Coronary artery (tissue), 2 donors: ENCODE data around the gene SELENOO.

Experiments
- DNase-seq: peaks from one replicate; pipeline ENCODE4 v3.0.0-alpha.2; 2017; ENCODE audit warnings: low spot score
- H3K27ac ChIP-seq, 2 donors: fragments of 200-600 bp; sonication (generic); one replicate each; pipeline ENCODE4 v1.5.1; 2016 to 2019
- H3K4me3 ChIP-seq: fragments of 200-600 bp; sonication (generic); 2 replicates; pipeline ENCODE4 v1.5.1; 2016; ENCODE audit warnings: mild to moderate bottlenecking, moderate library complexity
- TF ChIP-seq, protein P1 (sequence below): fragments of 200-600 bp; sonication (generic); IDR thresholded peaks from one replicate; pipeline ENCODE4 v1.5.1; 2019; ENCODE audit warnings: antibody characterized with exemption

The SELENOO gene

DNA sequence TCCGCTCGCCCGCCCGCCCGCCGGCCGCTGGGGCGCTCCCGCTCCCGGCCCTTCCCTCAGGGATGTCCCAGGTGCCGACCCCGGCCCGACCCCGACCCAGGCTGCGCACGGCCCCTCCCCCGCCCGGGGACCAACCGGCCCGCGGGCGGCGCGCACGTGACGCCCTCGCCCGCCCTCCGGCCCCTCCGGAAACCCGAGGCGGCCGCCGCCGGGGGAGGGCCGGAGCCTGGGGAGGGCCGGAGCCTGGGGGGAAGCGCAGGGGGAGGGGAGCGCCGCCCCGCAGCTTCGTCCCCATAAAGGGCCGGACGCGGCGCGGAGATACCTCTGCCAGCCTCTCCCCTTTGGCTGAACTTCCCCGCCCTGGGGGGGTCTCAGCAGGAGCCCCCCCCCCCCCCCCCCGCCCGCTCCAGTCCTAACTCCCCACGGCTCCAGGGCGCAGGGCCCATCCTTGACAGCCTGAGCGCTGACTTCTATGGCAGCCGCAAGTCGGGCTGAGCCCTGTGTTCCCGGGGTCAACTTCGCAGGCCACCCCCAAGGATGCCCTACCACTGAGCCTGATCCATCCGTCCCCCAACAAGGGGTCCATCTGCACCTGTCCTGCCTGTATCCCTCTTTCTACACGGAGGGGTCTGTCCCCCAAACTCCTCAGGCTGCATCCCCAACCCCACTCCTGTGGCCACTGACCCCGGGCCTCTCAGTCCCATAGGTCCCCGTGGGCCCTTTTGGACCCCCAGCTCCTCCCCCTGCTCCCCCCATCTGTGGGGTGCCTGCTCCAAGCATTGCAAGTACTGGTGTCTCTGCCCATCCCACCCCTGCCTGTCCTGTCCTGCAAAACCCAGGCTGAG, 61.0 kb downstream of the SELENOO start, which contains the start of gene MAPK12:
TSS of gene MAPK12 (minus strand) at position 69 of the 845 bp plus-strand sequence. CDS start 174 bp downstream, outside the sequence.
- TF ChIP-seq, protein P1, sequence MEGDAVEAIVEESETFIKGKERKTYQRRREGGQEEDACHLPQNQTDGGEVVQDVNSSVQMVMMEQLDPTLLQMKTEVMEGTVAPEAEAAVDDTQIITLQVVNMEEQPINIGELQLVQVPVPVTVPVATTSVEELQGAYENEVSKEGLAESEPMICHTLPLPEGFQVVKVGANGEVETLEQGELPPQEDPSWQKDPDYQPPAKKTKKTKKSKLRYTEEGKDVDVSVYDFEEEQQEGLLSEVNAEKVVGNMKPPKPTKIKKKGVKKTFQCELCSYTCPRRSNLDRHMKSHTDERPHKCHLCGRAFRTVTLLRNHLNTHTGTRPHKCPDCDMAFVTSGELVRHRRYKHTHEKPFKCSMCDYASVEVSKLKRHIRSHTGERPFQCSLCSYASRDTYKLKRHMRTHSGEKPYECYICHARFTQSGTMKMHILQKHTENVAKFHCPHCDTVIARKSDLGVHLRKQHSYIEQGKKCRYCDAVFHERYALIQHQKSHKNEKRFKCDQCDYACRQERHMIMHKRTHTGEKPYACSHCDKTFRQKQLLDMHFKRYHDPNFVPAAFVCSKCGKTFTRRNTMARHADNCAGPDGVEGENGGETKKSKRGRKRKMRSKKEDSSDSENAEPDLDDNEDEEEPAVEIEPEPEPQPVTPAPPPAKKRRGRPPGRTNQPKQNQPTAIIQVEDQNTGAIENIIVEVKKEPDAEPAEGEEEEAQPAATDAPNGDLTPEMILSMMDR: no peak
- Histone ChIP-seq H3K27ac (peak within 1 kb of the TSS in 1 of 2 donors; percentile 46), H3K4me3 (peak within 1 kb of the TSS; percentile 70)
- no peak for DNase-seq

DNA sequence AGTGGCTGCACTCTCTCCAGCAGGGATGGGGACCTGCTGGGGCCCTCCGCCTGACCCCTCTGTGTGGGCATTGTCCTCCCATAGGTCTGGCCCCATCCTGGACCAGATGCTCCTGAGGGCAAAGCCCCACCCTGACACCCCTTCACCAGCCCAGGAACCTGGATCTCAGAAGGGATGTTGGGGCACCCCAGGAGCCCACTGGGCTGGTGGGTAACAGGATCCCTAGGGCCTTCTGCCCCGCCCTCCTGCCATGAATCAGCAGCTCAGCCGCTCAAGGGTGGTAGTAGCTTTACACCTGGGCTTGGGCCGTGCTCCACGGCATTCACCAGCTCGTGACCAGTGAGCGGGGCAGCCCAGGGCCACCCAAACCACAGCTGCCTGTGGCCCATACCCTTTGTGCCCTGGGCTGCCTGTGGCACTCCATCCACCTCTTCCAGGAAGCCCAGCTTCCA, 61.7 kb downstream of the SELENOO start:
- no peak overlapping the region for H3K4me3 ChIP-seq
- TF ChIP-seq, protein P1: no peak

DNA sequence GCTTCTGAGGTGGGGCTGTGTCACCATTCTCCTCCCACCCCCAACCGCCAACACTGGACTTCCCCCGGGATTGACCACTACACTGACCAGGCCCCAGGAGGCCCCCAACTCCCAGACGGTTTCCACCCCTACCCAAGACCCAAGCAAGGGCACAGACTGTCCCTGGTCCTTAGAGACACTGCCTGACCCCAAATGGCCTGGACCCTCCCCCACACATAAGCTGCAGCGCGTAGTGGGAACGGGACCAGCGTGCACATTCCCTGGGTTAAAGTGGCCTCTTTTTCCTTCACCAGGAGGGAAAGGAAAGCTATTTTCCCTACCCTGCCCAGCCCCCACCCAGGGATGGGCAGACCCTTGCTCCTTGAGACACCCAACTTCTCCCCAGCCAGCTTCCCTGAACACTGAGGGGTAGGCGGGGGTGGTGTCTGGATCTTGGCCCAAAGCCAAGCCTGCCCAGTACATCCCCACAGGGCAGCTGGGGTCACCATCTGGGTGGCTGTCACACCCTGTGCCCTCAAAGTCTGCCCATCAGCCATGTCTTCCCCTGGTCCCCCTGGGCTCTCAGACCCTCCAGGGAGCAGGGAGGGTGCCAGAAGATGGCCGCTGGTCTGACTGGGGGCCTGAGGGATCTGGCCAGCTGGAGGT, 62.3 kb downstream of the SELENOO start:
- Histone ChIP-seq H3K4me3 (no peak overlapping the region), H3K27ac (no peak overlapping the region)
- no peak for DNase-seq
- TF ChIP-seq, protein P1: no peak

More for the DNA sequence above, 61.7 kb downstream of the SELENOO start:
- DNase-seq: no peak
- no peak overlapping the region for H3K27ac ChIP-seq

DNA sequence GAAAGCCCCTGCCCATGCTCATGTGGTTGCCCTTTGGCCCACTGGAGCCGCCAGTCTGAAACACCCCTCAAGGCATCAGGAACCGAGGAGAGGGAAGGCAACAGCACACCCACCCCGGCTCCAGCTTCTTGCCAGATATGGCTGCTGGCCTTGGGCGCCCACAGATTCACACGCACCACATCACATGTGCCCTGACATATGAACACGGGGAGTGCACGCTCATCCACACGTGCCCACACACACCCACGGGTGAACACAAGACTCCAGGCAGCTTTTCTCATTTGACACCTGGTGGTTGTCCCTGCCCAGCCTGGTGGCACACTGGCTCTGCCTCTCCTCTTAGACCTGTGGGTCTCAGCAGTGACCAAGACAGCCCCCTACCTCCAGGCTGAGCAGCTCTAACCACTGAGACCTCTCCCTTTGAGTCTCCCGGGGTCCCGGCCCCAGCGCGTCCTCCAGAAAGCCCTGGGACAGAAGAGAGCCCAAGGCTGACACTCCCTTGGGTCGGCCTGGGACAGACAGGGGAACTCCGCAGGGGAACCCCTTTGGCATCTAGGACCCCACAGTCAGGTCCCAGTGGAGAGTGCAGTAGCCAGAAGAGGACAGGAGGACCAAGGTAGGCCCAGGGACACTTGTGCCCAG, 63.4 kb downstream of the SELENOO start:
- H3K4me3 ChIP-seq: no peak overlapping the region
- TF ChIP-seq, protein P1: no peak
- H3K27ac ChIP-seq: no peak overlapping the region
- DNase-seq: no peak

DNA sequence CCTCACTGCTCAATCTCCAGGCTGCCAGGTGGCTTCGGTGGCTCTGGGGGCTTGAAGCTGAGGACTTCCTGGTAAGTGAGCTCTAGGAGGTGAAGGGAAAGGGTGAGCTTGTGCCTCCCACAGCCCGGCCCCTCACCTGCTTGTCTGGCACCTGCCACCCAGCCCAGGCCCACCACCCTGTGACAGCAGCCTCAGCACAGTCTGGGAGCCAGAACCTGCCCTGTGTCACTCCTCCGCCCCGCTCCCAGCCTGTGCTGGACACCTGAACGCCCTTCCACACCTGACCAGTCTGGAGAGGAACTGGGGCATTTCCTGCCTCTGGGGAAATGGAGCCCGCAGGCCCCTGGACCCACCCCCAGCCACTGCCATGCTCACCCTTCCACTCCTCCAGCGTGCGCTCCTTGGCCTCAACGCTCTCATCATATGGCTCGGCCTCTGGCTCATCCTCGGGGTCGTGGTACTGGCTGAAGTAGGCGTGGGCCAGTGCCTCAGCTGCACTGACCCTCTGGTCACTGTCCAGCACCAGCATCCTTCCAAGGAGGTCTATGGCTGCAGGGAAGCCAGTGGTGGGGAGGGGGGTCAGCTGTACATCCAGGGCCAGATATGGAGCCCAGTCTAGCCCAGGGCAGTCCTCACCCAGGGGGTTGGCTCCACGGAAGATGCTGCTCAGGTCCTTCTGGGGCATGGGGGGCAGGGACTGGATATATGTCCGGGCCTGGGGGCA, 64.3 kb downstream of the SELENOO start:
- H3K27ac ChIP-seq: no peak overlapping the region

DNA sequence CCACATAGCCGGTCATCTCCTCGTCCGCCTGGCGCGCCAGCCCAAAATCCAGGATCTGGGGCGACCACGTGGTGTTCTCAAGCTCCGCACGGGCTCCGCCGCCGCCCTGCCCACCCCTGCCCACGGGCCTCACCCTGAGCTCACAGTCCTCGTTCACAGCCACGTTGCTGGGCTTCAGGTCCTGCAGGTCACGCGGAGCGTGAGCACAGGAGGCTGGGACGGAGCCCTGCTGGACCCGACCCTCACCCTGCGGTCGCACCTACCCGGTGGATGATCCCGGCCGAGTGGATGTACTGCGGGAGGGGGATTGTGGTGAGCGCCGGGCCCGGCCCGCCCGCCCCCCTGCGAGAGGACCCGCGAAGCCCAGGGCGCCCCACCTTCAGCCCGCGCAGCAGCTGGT, 66.2 kb downstream of the SELENOO start:
- Histone ChIP-seq H3K4me3 (peak overlapping the region; percentile 62), H3K27ac (no peak overlapping the region)
- DNase-seq: no peak
- TF ChIP-seq, protein P1: no peak

More for the DNA sequence above, 64.3 kb downstream of the SELENOO start:
- no peak overlapping the region for H3K4me3 ChIP-seq
- no peak for DNase-seq
- TF ChIP-seq, protein P1: no peak
